ENCODE measurements around the gene RFC5. TPM values are rescaled to one million over a fixed set of nuclear protein-coding genes. Genes with fewer than 3 reads are reported as not detected.

The RFC5 gene
- total and polyA plus RNA-seq, 2 of the 13 experiments (the other 11 are each of a cell fraction or from before 2014, with no cell fraction given), result 16.8 to 51.4 TPM

- TF ChIP-seq, protein P1, sequence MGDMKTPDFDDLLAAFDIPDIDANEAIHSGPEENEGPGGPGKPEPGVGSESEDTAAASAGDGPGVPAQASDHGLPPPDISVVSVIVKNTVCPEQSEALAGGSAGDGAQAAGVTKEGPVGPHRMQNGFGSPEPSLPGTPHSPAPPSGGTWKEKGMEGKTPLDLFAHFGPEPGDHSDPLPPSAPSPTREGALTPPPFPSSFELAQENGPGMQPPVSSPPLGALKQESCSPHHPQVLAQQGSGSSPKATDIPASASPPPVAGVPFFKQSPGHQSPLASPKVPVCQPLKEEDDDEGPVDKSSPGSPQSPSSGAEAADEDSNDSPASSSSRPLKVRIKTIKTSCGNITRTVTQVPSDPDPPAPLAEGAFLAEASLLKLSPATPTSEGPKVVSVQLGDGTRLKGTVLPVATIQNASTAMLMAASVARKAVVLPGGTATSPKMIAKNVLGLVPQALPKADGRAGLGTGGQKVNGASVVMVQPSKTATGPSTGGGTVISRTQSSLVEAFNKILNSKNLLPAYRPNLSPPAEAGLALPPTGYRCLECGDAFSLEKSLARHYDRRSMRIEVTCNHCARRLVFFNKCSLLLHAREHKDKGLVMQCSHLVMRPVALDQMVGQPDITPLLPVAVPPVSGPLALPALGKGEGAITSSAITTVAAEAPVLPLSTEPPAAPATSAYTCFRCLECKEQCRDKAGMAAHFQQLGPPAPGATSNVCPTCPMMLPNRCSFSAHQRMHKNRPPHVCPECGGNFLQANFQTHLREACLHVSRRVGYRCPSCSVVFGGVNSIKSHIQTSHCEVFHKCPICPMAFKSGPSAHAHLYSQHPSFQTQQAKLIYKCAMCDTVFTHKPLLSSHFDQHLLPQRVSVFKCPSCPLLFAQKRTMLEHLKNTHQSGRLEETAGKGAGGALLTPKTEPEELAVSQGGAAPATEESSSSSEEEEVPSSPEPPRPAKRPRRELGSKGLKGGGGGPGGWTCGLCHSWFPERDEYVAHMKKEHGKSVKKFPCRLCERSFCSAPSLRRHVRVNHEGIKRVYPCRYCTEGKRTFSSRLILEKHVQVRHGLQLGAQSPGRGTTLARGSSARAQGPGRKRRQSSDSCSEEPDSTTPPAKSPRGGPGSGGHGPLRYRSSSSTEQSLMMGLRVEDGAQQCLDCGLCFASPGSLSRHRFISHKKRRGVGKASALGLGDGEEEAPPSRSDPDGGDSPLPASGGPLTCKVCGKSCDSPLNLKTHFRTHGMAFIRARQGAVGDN (CRISPR knock-in tag; IDR thresholded peaks at IDR 0.05), result peak; percentile 90
- TF ChIP-seq ZFP62 (CRISPR knock-in tag; IDR thresholded peaks at IDR 0.05) (no peak), EED (CRISPR knock-in tag; IDR thresholded peaks at IDR 0.05) (no peak), REL (CRISPR knock-in tag; conservative IDR thresholded peaks at IDR 0.05) (no peak), RARG (CRISPR knock-in tag; IDR thresholded peaks at IDR 0.05; ENCODE audit: low read depth) (no peak), HMG20A (CRISPR knock-in tag; IDR thresholded peaks at IDR 0.05; ENCODE audit: borderline replicate concordance) (peak; percentile 95), ZNF484 (CRISPR knock-in tag; IDR thresholded peaks at IDR 0.05; ENCODE audit: borderline replicate concordance, low read depth) (no peak), ZMYM4 (CRISPR knock-in tag; IDR thresholded peaks at IDR 0.05) (peak; percentile 96), ESRRA (CRISPR knock-in tag; IDR thresholded peaks at IDR 0.05; ENCODE audit: low read depth) (peak; percentile 51; the same call in 1 of the 2 replicates), ZNF777 (CRISPR knock-in tag; IDR thresholded peaks at IDR 0.05) (peak; percentile 58), SP5 (CRISPR knock-in tag; IDR thresholded peaks at IDR 0.05; ENCODE audit: borderline replicate concordance, low read depth) (no peak), ZNF772 (CRISPR knock-in tag; IDR thresholded peaks at IDR 0.05) (no peak; the same call in none of the 2 replicates), PAF1 (CRISPR knock-in tag; IDR thresholded peaks at IDR 0.05) (no peak), SPEN (CRISPR knock-in tag; IDR thresholded peaks at IDR 0.05; ENCODE audit: low read depth) (peak; percentile 78), ZNF337 (CRISPR knock-in tag; IDR thresholded peaks at IDR 0.05; ENCODE audit: borderline replicate concordance, low read depth) (no peak), NONO (IDR thresholded peaks at IDR 0.05) (no peak), NONO (CRISPR knock-in tag; conservative IDR thresholded peaks at IDR 0.05) (peak; percentile 55), KDM5B (CRISPR knock-in tag; IDR thresholded peaks at IDR 0.05; ENCODE audit: borderline replicate concordance) (0 out of 2 replicates have a peak, but pooled peaks have one; percentile 26), TFAP4 (IDR thresholded peaks at IDR 0.05; ENCODE audit: borderline replicate concordance, low read depth) (peak; percentile 80), TCF7L2 (IDR thresholded peaks at IDR 0.05; ENCODE audit: low read depth, low read length) (no peak), ZNF674 (CRISPR knock-in tag; IDR thresholded peaks at IDR 0.05; ENCODE audit: low read depth) (no peak), ZNF136 (CRISPR knock-in tag; IDR thresholded peaks at IDR 0.05; ENCODE audit: low read depth) (0 out of 2 replicates have a peak, but pooled peaks have one; percentile 74), SMC3 (IDR thresholded peaks at IDR 0.05; ENCODE audit: low read length) (peak; percentile 42)
- TF ChIP-seq, protein P2, sequence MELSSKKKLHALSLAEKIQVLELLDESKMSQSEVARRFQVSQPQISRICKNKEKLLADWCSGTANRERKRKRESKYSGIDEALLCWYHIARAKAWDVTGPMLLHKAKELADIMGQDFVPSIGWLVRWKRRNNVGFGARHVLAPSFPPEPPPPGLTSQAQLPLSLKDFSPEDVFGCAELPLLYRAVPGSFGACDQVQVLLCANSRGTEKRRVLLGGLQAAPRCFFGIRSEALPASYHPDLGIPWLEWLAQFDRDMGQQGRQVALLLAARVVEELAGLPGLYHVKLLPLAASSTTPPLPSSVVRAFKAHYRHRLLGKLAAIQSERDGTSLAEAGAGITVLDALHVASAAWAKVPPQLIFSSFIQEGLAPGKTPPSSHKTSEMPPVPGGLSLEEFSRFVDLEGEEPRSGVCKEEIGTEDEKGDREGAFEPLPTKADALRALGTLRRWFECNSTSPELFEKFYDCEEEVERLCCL (CRISPR knock-in tag; IDR thresholded peaks at IDR 0.05; ENCODE audit: borderline replicate concordance), result no peak
Measured at GRCh38 chr12:118052324-118053070, 36.0 kb downstream of the RFC5 start (continued).
